LNCAP (cell line): ENCODE data around the gene AFAP1L1.

Experiments
- CTCF ChIP-seq: fragments of 450-650 bp; IDR thresholded peaks from 2 replicates; pipeline ENCODE4 v1.5.1; 2017; ENCODE audit warnings: mild to moderate bottlenecking

The AFAP1L1 gene

DNA sequence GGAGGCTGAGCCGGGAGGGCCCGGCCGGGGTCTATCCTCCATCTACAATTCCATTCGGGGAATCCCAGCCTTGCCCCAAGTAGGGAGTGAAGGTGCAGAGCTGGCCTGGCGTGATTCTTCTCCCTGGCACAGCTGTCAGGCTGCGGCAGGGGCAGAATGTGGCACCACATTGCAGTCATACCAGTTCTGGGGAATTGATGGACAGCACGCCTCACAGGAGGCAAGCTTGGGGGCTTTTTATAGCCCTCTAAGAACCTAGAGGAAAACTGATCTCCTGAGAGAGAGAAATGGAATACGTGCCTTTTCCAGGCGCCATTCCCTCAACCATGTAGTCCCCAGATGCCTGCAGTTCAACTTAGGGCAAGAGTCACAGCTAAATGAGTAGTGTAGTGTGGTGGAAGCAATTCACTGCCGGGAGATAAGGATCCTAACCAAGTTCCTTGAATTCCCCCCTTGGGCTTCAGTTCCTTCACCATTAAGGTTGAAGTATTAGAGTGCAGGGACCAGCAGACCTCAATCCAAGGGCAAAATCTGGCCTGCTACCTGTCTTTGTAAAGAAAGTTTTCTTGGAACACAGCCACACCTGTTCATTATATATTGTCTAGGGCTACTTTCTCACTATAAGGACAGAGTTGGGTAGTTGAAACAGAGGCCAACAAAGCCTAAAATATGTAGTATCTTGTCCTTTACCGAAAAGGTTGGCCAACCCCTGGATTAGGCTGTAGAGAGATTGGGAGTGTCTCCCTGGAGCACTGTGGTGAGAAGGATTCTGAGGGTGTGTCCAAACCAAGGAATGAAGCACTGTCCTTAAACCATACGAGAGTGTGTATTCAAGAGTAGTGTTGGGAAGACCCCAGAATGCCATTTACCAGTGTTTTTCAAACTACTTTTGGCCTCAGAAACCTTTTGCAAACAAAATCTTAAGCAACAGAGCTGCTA, 10.6 kb downstream of the AFAP1L1 start:
- no peak for TF ChIP-seq CTCF

- TF ChIP-seq CTCF, result no peak
These were observed 11.3 kb downstream of the AFAP1L1 start for GRCh38 chr5:149282966-149283332.

DNA sequence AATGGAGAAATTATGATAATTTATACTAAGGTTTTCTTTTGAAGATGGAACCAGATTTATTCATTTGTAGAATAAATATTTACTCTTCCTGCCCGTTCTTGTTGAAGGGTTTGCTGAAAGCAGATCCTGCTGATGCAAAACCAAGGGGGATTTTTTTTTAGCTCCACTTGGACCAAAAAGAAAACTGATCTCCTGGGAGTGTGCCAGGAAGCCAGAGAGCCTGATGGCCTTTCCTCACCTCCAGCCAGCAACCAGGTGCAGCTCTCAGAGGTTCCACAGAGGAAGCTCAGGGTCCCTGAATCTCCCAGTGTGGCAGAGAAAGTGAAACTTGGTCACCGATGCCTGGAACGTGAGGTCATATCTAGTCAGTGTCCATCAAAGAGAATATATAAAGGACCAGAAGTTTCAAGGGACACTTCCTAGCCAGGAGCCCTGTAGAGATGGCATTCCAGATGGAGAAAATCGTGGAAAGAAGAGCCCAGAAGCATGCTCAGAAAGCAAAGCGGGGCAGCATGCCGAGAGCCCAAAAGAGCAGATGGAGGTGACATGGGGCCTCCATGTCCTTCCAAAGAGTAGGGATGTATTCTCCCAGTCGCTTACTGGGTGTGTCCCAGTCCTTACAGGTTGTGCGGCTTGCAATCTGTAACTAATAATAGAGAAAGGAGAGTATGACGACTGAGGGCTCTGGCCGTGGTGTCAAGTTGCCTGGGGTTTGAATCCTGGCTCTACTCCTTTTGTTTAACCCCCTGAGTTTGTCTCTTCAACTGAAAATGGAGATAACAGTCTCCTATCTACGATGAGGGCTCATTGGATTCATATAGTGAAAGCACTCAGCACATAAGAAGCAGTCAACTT, 12.2 kb downstream of the AFAP1L1 start:
- no peak for TF ChIP-seq CTCF

DNA sequence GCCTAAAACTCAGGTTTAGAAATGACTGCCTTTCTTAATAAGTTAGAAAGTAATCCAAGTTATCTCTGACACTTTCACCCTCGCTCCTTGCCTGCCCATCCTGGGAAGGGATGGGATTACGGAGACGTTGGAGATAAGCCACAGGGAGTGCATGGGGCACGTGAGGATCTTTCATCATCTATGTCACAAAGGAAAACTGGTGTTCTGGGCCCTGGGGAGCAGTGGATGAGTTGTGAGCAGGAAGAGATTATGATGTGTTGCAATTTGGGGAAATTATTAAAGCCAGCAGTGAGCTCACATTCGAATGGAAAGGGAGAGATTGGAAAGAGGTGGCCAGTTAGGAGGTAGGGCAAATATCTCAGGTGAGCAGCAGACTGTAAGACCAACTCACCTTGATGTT, 12.8 kb downstream of the AFAP1L1 start:
- TF ChIP-seq CTCF, result no peak

DNA sequence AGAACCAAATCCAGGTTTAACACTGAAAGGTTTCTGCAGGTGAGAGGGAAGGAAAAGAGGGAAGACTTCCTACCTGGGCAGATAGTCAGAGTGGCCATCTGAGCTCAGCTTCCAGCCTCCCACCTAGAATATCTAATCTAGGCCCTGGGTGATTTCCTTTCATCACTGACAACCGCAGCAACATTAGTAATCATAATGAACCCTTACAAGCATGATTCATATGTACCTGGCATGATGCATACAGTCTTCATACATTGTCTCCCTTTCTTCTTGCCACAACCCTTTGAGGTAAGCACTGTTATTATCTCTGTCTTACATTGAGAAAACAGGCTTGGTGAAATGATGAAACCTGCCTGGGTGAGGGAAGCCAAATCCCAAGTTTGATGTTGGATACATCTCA, 13.5 kb downstream of the AFAP1L1 start:
- TF ChIP-seq CTCF, result no peak

- no peak for TF ChIP-seq CTCF
These were observed 16.8 kb downstream of the AFAP1L1 start for GRCh38 chr5:149288436-149288835.

- TF ChIP-seq CTCF, result no peak
These were observed 17.6 kb downstream of the AFAP1L1 start for GRCh38 chr5:149289301-149289700.
